GM20000 (cell line): Measurements from ENCODE around the gene MZB1.

Experiments used
- DNase-seq: peaks from one replicate; pipeline ENCODE4 v3.0.0; 2012; ENCODE audit warnings: low spot score
- CTCF ChIP-seq: IDR thresholded peaks from 2 replicates; pipeline ENCODE4 v1.5.1; 2012; ENCODE audit warnings: mild to moderate bottlenecking, control low read depth; ENCODE audit errors: extremely low read depth, missing control alignments

MZB1 gene

GRCh38 chr5:139394123-139394653 is 4.5 kb upstream of the MZB1 start:
- peak; percentile 31 for TF ChIP-seq CTCF
- peak; percentile 75 for DNase-seq

- DNase-seq, result no peak
- no peak for TF ChIP-seq CTCF
Measured at GRCh38 chr5:139393497-139394122, 3.9 kb upstream of the MZB1 start.

GRCh38 chr5:139392678-139393496 is 3.2 kb upstream of the MZB1 start:
- peak; percentile 87 for TF ChIP-seq CTCF
- peak; percentile 95 for DNase-seq

GRCh38 chr5:139392324-139392677 is 2.6 kb upstream of the MZB1 start:
- TF ChIP-seq CTCF, result no peak
- DNase-seq, result no peak

- TF ChIP-seq CTCF, result no peak
- DNase-seq, result no peak
Measured at GRCh38 chr5:139391570-139392323, 2.0 kb upstream of the MZB1 start.

- TF ChIP-seq CTCF, result no peak
Measured at GRCh38 chr5:139390639-139391569, 1.2 kb upstream of the MZB1 start.

More at GRCh38 chr5:139390639-139391569, 1.2 kb upstream of the MZB1 start:
- DNase-seq, result no peak
